CD4-positive, alpha-beta T cell treated with Interleukin-17A for 4 hours (primary cell): ENCODE data around the gene SLC6A19.

ENCODE experiments used
- DNase-seq: peaks from one replicate; pipeline ENCODE4 v3.0.0-alpha.2; 2020; ENCODE audit warnings: mixed read lengths

The SLC6A19 gene

DNA sequence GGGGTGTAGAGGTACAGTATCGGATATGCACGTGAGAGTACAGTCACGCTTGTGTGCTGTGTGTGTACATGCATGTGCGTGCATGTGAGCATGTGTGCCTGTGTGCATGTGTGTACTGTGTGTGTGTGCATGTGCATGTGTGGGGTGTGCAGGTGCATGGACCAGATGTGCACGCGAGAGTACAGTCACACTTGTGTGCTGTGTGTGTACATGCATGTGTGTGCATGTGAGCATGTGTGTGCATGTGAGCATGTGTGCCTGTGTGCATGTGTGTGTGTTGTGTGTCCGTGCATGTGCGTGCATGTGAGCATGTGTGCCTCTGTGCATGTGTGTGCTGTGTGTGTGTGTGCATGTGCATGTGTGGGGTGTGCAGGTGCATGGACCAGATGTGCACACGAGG, 10.3 kb downstream of the SLC6A19 start:
- DNase-seq = no peak

DNA sequence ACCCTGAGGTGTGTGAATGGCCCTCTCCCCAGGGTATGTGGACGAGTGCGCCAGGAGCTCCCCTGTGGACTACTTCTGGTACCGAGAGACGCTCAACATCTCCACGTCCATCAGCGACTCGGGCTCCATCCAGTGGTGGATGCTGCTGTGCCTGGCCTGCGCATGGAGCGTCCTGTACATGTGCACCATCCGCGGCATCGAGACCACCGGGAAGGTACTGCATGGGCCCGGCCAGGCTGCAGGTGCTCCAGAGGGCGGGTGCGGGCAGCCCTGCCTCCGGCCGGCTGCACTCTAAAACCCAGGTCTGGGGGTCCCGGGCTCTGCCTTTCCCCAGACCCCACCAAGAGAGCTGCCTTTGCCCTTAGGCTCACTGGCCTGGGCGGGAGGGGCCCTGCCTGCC, 10.9 kb downstream of the SLC6A19 start:
- DNase-seq = no peak

DNA sequence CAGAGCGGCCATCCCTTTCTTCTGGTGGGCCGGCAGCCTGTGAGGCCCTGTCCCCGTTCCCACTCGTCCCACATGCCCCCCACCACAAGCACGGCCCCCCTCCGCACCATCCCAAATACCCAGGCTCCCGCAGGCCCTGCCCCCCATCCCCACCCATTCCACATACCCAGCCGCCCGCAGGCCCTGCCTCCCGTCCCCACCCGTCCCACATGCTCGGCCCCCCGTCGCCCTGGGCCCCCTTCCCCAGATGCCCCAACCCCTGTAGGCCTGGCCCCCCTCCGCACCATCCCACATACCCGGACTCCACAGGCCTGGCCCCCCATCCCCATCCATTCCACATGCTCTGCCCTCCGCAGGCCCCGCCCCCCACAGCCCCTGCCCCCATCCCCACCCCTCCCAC, 11.5 kb downstream of the SLC6A19 start:
- no peak for DNase-seq

DNA sequence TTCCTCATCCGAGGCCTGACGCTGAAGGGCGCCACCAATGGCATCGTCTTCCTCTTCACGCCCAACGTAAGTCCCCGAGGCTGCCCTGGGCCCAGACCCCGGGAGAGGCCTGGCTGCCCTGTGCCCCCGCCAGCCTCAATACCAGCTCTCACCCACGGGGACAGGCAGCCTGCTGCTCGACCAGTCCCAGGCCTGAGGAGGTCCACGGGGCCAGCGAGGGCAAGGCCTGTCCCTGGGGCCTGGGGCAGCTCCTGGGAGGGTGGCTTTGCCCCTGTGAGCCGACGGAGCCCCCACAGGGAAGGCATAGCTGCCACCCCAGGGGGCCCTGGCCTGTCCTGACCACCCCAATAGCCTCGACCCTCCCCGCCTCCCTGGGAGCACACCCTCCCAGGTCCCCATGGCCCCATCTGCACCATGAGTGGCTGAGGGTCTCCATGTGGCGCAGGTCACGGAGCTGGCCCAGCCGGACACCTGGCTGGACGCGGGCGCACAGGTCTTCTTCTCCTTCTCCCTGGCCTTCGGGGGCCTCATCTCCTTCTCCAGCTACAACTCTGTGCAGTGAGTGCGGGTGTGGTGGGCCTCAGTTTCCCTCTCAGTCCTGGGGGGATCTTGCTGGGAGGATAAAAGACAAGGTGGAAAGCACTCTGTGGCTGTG, 12.2 kb downstream of the SLC6A19 start:
- no peak for DNase-seq

DNA sequence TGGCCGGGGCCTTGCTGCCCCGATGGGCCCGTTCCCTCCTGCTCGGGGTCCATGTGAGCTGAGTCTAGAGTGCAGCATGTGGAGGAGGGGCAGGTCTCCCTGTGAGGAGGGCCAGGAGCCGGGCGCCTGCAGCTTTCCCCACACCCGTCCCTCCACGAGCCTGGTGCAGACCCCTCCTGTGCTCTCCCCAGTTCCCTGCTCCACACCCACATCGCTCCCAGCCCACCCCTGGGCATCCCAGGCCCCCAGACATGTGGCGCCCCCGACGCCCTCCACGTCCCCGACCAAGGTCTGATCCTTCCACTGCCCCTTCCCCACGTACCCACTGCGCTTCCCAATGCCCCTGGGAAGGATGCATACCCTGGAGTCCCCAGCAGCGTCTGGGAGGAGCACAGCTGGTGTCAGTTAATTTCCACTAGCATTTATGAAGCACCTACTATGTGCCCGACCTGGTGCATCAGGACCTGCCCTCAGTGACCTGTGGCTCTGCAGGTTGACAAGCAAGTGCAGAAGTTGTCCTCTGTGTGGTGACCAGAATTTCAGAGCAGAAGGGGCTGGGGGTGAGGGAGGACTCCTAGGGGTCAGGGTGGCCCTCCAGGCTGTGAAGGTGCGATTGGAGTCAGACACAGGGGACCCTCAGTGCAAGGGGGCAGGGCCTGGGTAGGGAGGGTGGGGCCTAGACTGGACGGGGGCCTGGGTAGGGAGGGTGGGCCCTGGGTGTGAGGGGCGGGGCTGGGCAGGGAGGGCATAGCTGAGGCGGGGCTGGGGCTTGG, 13.0 kb downstream of the SLC6A19 start:
- no peak for DNase-seq

DNA sequence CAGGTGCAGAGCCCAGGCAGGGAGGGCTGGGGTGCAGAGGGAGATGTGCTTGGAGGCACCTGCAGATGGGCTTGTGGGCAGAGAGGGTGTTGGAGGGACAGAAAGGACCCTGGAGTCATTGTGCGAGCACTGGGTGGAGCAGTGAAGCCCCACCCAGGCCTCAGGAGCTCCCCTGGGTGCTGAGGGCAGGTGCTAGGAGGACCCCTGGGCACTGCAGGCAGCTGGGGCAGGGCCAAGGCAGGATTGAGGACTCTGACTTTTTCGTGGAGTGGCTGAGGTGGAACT, 13.5 kb downstream of the SLC6A19 start:
- DNase-seq = no peak

DNA sequence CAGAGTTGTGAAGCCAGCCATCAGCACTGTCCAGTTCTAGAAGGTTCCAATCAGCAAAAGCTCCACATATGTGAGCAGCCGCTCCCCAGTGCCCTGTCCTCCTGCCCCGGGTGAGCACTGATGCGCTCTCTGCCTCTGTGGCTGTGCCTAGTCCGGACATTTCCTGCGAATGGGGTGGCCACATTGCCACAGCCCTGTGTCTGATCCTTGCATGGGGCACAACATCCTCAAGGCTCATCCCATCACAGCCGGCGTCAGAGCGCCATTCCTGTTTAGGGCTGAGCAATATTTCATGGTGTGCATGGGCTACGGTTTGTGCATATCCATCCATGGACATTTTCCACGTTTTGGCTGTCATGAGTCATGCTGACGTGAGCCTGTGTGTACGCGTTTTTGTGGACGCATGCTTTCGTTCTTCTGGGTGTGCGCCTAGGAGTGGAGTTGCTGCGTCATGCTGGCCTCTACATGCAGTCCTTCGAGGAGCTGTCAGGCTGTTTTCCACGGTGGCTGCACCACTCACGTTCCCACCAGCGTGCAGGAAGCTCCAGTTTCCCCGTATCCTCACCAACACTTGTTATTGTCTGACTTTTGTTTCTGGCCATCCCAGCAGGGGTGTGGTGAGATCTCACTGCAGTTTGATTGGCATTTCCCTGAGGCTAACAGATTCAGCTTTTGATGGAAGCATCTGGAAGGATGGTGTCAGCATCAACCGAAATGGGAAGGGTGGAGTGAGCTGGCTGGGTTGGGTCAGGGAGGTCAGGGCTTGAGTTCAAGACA, 14.1 kb downstream of the SLC6A19 start:
- no peak for DNase-seq

DNA sequence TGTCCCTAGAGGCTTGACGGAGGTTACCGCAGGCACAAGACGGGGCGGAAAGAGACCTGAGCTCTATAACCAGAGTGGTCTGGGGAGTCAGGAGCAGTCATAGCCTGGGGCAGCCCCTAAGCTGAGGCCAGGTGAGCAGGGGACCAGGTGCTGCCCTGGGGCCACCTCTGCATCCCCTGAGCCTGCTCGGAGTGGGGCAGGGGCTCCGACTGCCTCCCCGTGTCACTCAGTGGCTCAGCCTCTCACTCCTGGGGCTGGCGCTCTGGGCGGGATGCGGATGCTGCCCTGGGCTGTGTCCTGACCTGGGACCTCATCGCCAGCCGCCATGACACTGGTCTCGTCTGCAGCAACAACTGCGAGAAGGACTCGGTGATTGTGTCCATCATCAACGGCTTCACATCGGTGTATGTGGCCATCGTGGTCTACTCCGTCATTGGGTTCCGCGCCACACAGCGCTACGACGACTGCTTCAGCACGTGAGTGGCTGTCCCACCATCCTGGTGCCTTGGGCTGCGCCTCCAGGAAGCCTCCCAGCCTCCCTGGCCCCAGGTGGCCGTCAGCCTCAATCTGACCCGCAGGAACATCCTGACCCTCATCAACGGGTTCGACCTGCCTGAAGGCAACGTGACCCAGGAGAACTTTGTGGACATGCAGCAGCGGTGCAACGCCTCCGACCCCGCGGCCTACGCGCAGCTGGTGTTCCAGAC, 15.0 kb downstream of the SLC6A19 start:
- DNase-seq = no peak

DNA sequence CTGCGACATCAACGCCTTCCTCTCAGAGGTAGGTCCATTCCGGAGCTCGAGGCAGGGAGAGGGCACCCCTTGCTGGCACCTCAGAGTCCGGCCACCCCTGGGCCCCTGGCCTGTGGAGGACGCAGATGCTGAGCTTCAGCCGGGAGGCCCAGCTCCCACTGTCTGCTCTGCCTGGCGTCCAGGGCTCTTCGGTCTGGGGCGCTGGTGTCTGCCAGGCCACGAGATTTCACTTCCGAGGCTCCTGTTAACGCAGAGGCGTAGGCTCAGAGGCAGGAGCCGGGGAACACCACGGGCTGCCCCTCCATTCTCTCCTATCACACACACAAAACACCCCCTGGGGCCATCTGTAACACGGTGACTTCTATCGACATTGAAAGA, 15.5 kb downstream of the SLC6A19 start:
- no peak for DNase-seq

DNA sequence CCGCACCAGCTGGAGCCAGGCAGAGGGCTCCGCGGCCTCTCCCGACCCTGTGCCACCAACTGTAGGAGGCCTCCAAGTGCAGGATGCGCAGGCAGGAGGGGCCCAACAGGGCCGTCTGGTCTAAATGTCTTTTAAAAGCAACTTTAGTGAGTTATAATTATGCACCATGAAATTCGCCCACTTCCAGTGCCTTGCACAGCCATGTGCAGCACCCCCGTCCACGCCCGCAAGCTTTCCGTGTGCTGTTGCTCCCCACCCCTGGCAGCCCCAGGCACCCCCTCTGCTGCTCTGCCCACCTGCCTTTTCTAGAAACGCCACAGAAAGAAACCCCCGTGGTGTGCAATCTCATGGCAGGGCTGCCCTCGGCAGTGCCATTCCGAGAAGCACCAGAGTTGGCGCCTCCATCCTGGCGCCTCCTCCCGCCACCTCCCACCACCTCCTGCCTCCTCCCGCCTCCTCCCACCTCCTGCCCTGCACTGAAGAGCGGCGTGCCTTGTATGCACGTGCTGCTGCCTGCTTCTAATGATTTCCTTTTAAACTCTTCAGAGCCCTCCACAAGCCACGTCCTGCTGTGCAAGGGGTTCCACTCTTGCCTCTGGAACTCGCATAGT, 16.3 kb downstream of the SLC6A19 start:
- DNase-seq = no peak

DNA sequence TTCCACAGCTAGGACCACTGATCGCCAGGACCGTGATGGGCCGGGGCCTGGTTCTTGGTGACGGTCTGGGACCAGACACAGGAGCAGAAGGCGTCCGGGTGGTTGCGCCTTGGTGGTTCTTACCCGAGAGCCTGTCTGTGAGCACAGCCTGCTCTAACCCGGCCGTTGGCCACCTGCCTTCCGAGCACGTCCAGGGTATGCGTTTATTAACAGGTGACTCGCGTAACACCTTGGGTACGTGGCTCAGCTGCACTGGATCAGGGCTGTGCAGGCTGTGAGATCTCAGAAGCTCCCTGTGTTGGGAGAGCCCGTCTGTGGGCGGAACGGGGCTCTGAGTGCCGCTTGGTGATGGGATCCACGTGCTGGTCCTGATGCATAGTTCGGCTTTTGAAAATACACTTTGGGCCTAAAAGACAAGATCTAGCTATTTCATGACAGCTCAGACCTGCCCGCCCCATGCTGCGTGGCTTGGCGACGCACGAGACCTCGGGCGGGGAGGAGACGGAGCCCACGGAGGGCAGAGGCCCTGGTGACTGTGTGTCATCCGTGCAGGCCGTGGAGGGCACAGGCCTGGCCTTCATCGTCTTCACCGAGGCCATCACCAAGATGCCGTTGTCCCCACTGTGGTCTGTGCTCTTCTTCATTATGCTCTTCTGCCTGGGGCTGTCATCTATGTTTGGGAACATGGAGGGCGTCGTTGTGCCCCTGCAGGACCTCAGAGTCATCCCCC, 17.1 kb downstream of the SLC6A19 start:
- DNase-seq = no peak

DNA sequence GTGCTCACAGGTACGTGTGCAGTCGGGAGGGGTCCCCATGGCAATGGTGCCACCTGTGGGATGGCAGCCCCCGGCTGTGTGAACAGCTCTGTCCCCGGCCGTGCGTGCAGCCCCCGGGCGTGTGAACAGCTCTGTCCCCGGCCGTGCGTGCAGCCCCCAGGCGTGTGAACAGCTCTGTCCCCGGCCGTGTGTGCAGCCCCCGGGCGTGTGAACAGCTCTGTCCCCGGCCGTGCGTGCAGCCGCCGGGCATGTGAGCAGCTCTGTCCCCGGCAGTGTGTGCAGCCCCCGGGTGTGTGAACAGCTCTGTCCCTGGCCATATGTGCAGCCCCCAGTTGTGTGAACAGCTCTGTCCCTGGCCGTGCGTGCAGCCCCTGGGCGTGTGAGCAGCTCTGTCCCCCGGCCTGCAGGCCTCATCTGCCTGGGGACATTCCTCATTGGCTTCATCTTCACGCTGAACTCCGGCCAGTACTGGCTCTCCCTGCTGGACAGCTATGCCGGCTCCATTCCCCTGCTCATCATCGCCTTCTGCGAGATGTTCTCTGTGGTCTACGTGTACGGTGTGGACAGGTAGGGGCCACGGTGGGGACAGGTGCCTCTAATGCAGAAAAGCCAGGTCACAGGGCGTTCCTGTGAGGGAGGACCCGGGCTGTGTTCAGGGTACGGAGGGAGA, 17.8 kb downstream of the SLC6A19 start:
- no peak for DNase-seq

DNA sequence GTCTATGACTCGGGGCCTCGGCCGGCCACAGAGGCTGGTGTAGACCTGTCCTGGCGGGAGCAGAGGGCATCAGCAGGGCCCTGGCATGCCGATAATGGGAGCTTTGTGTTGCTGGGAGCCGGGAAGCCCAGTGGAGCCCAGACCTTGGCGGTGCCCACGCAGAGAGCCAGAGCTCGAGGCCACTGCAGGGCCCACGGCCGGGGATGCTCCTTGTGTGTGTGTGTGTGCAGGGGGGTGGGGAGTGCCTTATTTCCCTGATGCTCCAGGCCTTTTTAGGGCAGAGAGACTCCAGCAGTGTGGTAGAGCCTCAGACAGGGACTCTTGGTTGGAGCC, 18.3 kb downstream of the SLC6A19 start:
- DNase-seq = no peak

DNA sequence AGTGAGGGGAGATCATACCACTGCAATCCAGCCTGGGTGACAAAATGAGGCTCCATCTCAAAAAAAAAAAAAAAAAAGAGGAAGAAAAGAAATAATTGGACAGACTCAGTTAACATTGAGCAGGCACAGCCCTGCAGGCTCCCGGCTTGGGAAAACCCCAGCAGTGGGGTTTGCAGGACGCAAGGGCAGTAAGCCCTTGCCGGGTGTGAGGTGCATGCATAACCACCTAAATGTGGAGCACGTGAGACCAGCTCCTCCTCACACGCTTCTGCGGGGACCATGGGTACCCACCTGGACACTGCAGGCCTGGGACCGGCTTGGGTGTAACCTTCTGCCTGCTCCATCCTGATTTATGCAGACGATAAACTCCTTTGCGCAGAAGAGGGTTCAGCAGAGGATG, 19.0 kb downstream of the SLC6A19 start:
- DNase-seq = no peak

DNA sequence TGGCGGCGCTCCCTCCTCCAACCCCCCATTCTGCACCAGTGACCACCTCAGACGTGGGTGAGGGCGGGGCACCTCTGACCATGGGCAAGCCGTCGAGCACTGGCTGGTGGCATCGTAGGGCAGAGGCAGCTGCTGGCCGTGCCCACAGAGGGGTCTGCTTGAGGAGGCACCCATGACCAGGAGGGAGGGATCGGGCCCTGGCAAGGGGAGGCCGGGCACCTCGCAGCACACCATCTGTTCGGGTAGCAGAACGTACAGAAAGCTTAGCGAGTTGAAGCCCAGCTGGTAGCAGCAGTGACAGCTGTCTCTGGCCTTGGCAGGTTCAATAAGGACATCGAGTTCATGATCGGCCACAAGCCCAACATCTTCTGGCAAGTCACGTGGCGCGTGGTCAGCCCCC, 19.4 kb downstream of the SLC6A19 start:
- DNase-seq = no peak

DNA sequence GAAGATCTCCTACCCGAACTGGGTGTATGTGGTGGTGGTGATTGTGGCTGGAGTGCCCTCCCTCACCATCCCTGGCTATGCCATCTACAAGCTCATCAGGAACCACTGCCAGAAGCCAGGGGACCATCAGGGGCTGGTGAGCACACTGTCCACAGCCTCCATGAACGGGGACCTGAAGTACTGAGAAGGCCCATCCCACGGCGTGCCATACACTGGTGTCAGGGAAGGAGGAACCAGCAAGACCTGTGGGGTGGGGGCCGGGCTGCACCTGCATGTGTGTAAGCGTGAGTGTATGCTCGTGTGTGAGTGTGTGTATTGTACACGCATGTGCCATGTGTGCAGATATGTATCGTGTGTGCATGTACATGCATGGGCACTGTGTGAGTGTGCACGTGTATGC, 20.3 kb downstream of the SLC6A19 start:
- no peak for DNase-seq

DNA sequence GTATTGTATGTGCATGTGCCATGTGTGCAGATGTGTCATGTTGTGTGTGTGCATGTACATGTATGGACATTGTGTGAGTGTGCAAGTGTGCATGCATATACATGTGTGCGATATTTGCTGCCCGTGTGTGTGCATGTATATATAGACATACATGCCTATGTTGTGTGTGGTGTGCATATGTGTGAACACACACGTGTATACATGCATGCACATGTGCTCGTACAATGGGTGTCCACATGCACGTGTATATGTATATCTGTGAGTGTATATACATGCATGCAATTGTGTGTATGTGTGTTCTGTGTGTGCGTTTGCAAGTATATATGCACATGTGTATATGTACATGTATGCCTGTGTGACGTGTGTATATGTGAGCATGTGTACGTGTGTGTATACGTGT, 20.8 kb downstream of the SLC6A19 start:
- no peak for DNase-seq

DNA sequence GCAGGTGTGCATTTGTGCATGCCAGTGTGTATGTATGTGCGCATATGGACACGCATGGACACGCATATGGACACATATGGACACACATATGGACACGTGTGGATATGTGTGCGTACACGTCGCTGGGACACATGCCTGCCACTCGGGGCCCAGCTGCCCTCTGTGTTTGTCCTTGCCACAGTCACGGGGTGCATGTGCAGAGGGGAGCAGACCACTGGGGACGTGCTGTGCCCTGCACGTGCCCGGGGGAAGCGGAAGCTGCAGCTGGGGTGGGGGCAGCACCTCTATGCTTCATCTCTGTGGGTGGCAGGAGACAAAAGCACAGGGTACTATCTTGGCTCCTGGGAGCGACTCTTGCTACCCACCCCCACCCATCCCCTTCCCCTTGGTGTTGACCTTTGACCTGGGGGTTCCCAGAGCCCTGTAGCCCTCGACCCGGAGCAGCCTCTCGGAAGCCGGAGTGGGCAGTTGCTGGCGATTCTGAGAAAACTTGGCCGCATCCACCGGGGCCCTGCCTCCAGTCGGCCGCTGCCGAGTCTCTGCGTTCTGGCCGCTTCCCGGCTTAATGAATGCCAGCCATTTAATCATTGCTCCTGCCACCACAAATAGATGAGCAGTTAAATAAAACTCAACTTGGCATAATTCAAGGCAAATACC, 21.4 kb downstream of the SLC6A19 start:
- DNase-seq = no peak

DNA sequence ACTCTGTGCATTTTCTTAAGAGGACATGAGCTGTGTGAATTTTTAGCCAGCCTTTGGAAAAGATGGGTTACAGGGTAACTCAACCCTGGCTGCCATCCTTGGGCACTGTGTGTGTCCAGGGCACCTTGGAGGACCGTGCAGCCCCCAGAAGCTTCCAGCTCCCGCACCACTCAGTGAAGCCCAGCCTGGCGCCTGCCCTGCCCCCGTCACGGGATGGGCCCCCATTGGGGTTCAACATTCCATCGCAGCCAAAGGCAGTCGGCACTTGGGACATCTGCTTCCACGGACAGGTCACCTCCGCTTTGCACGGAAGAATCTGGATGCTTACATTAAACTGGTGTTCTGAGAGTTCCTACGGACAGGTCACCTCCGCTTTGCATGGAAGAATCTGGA, 21.9 kb downstream of the SLC6A19 start:
- no peak for DNase-seq

DNA sequence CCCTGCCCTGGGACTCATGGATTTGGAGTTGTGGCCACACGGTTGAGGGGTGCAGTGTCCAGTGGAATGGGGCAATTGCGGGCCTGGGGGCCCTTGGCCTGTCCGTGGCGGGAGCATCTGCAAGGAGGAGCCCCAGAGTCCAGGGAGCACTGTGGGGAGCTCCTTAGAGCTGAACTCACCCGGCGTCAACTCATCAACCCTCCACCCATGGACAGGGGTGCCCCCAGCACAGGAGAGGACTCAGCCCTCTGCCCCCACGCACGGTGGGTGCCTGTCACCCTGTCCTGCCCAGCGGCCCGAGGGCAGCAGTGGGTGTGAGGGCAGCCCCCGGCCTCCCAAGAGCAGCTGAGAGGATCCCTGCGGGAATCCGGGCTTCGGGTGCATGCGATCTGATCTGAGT, 23.2 kb downstream of the SLC6A19 start:
- DNase-seq = no peak

DNA sequence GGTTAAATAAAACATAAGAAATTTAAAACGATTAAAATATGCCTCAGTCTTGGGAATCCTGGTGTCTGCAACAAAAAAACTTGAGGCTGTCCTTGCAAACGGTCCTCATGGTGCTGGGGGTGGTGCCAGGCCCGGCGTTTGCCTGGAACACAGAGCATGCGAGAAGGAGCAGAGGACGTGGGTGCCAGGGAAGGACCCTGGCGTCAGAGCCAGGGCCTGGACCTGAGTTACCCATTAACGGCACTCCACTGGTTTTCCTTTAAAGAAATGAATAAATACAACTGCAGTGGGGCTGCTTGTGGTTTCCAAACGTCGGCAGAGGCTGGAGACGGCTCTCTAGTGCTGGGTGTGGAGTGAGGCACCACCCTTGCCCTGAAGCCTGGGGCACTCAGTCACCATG, 23.7 kb downstream of the SLC6A19 start, which contains the start of gene SLC6A18:
TSS of gene SLC6A18 (plus strand) at position 301 of the 400 bp plus-strand sequence. CDS start at position 398, 97 bp downstream.
- DNase-seq = no peak
